ENCODE results near the gene SH3GLB2.

- TF ChIP-seq CTCF (conservative IDR thresholded peaks at IDR 0.05; ENCODE audit: low read depth, low read length) (no peak), EZH2 (IDR thresholded peaks at IDR 0.05; ENCODE audit: borderline replicate concordance, low read depth, low read length, poor library complexity, severe bottlenecking) (no peak)
Observed at GRCh38 chr9:129021091-129021490, 7.0 kb downstream of the SH3GLB2 start.
